ENCODE results near the gene TXNDC12.
A peak's percentile ranks its signal among the peaks of the same experiment; 100 is the strongest.

TXNDC12 gene

GRCh38 chr1:51998701-51999100 is 56.3 kb downstream of the TXNDC12 start:
- DNase-seq (ENCODE audit: low read depth in 2 of 2) = no peak

- DNase-seq (ENCODE audit: low read depth in 2 of 2) = no peak
Measured at GRCh38 chr1:51997974-51998382, 57.0 kb downstream of the TXNDC12 start.

GRCh38 chr1:51990478-51990965 is 64.5 kb downstream of the TXNDC12 start, which contains the start of gene RAB3B:
Gene RAB3B (minus strand): TSS chr1:51990700. CDS start chr1:51977117, 13,583 bp downstream.
- peak in 1 of 2 experiments; percentile 13 for DNase-seq (ENCODE audit: low read depth in 2 of 2)

GRCh38 chr1:51989582-51990477 is 65.2 kb downstream of the TXNDC12 start:
- no peak for DNase-seq (ENCODE audit: low read depth in 2 of 2)

GRCh38 chr1:51988254-51988653 is 66.7 kb downstream of the TXNDC12 start:
- DNase-seq (ENCODE audit: low read depth in 2 of 2) = no peak

GRCh38 chr1:51986718-51987117 is 68.3 kb downstream of the TXNDC12 start:
- no peak for DNase-seq (ENCODE audit: low read depth in 2 of 2)

GRCh38 chr1:51982161-51982560 is 72.8 kb downstream of the TXNDC12 start:
- no peak for DNase-seq (ENCODE audit: low read depth in 2 of 2)

- DNase-seq (ENCODE audit: low read depth in 2 of 2) = no peak
Measured at GRCh38 chr1:51981555-51981954, 73.4 kb downstream of the TXNDC12 start.

GRCh38 chr1:51978099-51978498 is 76.9 kb downstream of the TXNDC12 start:
- no peak for DNase-seq (ENCODE audit: low read depth in 2 of 2)

- DNase-seq (ENCODE audit: low read depth in 2 of 2) = no peak
Measured at GRCh38 chr1:51976846-51977602, 78.0 kb downstream of the TXNDC12 start.

GRCh38 chr1:51973587-51974474 is 81.2 kb downstream of the TXNDC12 start:
- DNase-seq (ENCODE audit: low read depth in 2 of 2) = no peak

Data from fibroblast of skin of left biceps (primary cell).